Right lobe of liver (tissue), 6 donors: ENCODE data around the gene CTDSP2. TPM values are rescaled to one million over a fixed set of nuclear protein-coding genes. Genes with fewer than 3 reads are reported as not detected.

ENCODE experiments used
- ATAC-seq, 4 donors: fragments of 200-7000 bp; cut with Tn5 transposase; one replicate each; pipeline ENCODE4 v1.9.1; 2020; ENCODE audit warnings: mild to moderate bottlenecking in 4 of 4, moderate library complexity in 4 of 4
- DNase-seq, 3 donors: peaks; one replicate each; pipeline ENCODE4 v3.0.0-alpha.2; 2020
- H3K27ac ChIP-seq, 3 donors: fragments of 200-600 bp; one replicate each; pipeline ENCODE4 v1.8.0; 2022
- H3K27me3 ChIP-seq, 2 donors: fragments of 200-600 bp; one replicate each; pipeline ENCODE4 v1.8.0; 2022
- H3K36me3 ChIP-seq, 4 donors: fragments of 200-600 bp; sonication (generic) in 1 of 4; one replicate each; pipeline versions ENCODE4 v1.5.1 to v1.8.0; 2017 to 2022; ENCODE audit warnings: control low read depth in 1 of 4
- H3K4me1 ChIP-seq, 4 donors: fragments of 200-600 bp; sonication (generic) in 1 of 4; one replicate each; pipeline versions ENCODE4 v1.5.1 to v1.8.0; 2017 to 2022; ENCODE audit warnings: control low read depth in 1 of 4
- H3K4me3 ChIP-seq, 3 donors: fragments of 200-600 bp; one replicate each; pipeline ENCODE4 v1.8.0; 2022
- H3K9me3 ChIP-seq, 4 donors: fragments of 200-600 bp; sonication (generic) in 1 of 4; one replicate each; pipeline versions ENCODE4 v1.5.1 to v1.8.0; 2017 to 2022; ENCODE audit warnings: control low read depth in 1 of 4
- CTCF ChIP-seq, 4 donors: fragments of 200-600 bp in 3 of 4; fragments of 450-650 bp in 1 of 4; IDR thresholded peaks; one replicate each; pipeline versions ENCODE4 v1.5.1 to v1.8.0; 2016 to 2022; ENCODE audit warnings: antibody characterized with exemption in 4 of 4, mild to moderate bottlenecking in 2 of 4
- POLR2A ChIP-seq: fragments of 450-650 bp; IDR thresholded peaks from one replicate; pipeline ENCODE4 v1.6.1; 2017; ENCODE audit warnings: antibody characterized with exemption, mild to moderate bottlenecking
- WGBS: methylation state at CpG from one replicate; pipeline ENCODE4 v1.1.6; 2018; ENCODE audit warnings: low coverage, low lambda C conversion rate; ENCODE audit not compliant: insufficient coverage; ENCODE audit errors: missing lambda C conversion rate; 5-methylcytosine and 5-hydroxymethylcytosine counted together
- intact Hi-C, 2 donors: fragments of 100-400 bp; cut with DNase I; formaldehyde crosslinking; loops; one replicate each; pipeline versions ENCODE4 v1.11.2 to v1.14.1; 2022
- total RNA-seq, 6 experiments: library from RNA; depleted of rRNA in 2 of 6; stranded (reverse); fragments of >200 nt in 2 of 6; fragmentation: NEBNext Ultra II Directional in 3 of 6; extraction: Animal tissue kit (Norgen Biotek cat#: 25700) in 3 of 6; gene quantifications; one replicate each; pipeline versions ENCODE4 v1.1.0 to v1.2.4, GENCODE V29; 2016 to 2023
- donor health status: DM: no; HTN: yes; CAD: no.
- donor health status: DM: no; HTN: no; CAD: no.
- donor health status: DM: no; HTN: no; CAD: no.
- donor health status: DM: no; HTN: yes; CAD: no.
- donor health status: DM: no; HTN: yes; CAD: no.

Gene CTDSP2
- total RNA-seq, 6 experiments from 2014 or later = 39.3 to 84.2 (median 64.7) TPM

GRCh38 chr12:57886542-57886941 is 40.0 kb upstream of the CTDSP2 start:
- no peak for ATAC-seq
- TF ChIP-seq POLR2A = no peak
- no peak for TF ChIP-seq CTCF (IDR thresholded peaks at IDR 0.05)

GRCh38 chr12:57885207-57885606 is 38.7 kb upstream of the CTDSP2 start:
- 92% methylated on average over 6 of the region's 6 CpGs for WGBS
- Histone ChIP-seq H3K36me3 (no peaks in the 10 kb centered on the region), H3K27me3 (no peaks in the 10 kb centered on the region), H3K4me1 (no peaks in the 10 kb centered on the region), H3K27ac (no peak overlapping the region), H3K9me3 (no peaks in the 10 kb centered on the region), H3K4me3 (no peak overlapping the region)
- no peak for DNase-seq
- TF ChIP-seq CTCF (IDR thresholded peaks at IDR 0.05) (no peak), POLR2A (no peak)
- ATAC-seq = no peak
- intact Hi-C loops = no loop called here

More at GRCh38 chr12:57886542-57886941, 40.0 kb upstream of the CTDSP2 start:
- no peak for DNase-seq
- Histone ChIP-seq H3K4me3 (no peak overlapping the region), H3K36me3 (no peaks in the 10 kb centered on the region), H3K27me3 (no peaks in the 10 kb centered on the region), H3K27ac (no peak overlapping the region), H3K9me3 (no peaks in the 10 kb centered on the region), H3K4me1 (no peaks in the 10 kb centered on the region)
- WGBS = 87% methylated on average over 2 of the region's 2 CpGs
- intact Hi-C loops = no loop called here

GRCh38 chr12:57883700-57884099 is 37.2 kb upstream of the CTDSP2 start:
- intact Hi-C loops = no loop called here
- Histone ChIP-seq H3K27me3 (no peaks in the 10 kb centered on the region), H3K4me3 (no peak overlapping the region), H3K36me3 (no peaks in the 10 kb centered on the region), H3K9me3 (no peaks in the 10 kb centered on the region), H3K27ac (no peak overlapping the region), H3K4me1 (no peaks in the 10 kb centered on the region)
- DNase-seq (no peak), ATAC-seq (no peak)
- TF ChIP-seq POLR2A = no peak
- no peak for TF ChIP-seq CTCF (IDR thresholded peaks at IDR 0.05)

GRCh38 chr12:57883057-57883456 is 36.5 kb upstream of the CTDSP2 start:
- no peaks in the 10 kb centered on the region for H3K9me3 ChIP-seq
- intact Hi-C loops = no loop called here

More at GRCh38 chr12:57883057-57883456, 36.5 kb upstream of the CTDSP2 start:
- H3K27me3 ChIP-seq = no peaks in the 10 kb centered on the region
- TF ChIP-seq CTCF (IDR thresholded peaks at IDR 0.05) (no peak), POLR2A (no peak)
- H3K27ac ChIP-seq = no peak overlapping the region
- ATAC-seq = no peak
- no peaks in the 10 kb centered on the region for H3K36me3 ChIP-seq
- no peak for DNase-seq
- H3K4me1 ChIP-seq = no peaks in the 10 kb centered on the region
- WGBS = no CpG with 5 or more reads among the region's 1 CpG
- no peak overlapping the region for H3K4me3 ChIP-seq
